ENCODE measurements around the gene CSH1. TPM values are rescaled to one million over a fixed set of nuclear protein-coding genes. Genes with fewer than 3 reads are reported as not detected.
"Not testable (repeated sequence)": the region's sequence is repeated elsewhere in the genome, so short reads cannot be mapped to it uniquely, and the experiment has no call there.

Gene CSH1
- total RNA-seq, 1 experiment from 2014 or later: not detected

DNA sequence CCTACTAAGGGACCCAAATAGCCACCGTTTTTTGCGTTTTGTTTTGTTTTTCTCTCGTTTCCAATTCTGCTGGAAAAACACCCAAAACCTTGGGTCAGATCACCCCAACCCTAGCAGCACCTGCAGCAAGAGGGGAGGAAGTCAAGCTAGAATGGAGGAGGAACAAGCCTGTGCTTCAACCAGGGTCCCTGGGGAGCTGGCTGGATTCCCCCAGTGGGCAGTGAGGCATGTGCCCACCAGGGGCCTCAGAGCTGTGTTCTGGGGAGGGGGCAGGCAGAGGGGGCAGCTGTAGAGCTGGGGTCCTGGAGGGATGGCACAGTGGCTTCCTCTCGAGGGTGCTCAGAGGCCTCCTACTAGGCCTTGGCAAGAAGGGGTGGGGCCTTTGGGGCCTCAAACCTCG lies 29.2 kb upstream of the CSH1 start:
- Histone ChIP-seq H3K18ac (ENCODE audit: insufficient read length, low read depth, low read length) (no peak overlapping the region), H3K23me2 (ENCODE audit: insufficient read length, low read depth, low read length, poor library complexity, severe bottlenecking) (no peaks in the 10 kb centered on the region), H3K23ac (ENCODE audit: insufficient read length, low read depth, low read length) (no peak overlapping the region), H2BK5ac (ENCODE audit: insufficient read length, low read length) (no peak overlapping the region), H3T11ph (ENCODE audit: low read length) (no peak overlapping the region), H2BK20ac (ENCODE audit: low read depth, low read length, poor library complexity, severe bottlenecking) (no peak overlapping the region), H3K4me2 (ENCODE audit: insufficient read depth, insufficient read length, low read length) (no peak overlapping the region), H3K4me1 (ENCODE audit: insufficient read depth, low read length) (no peaks in the 10 kb centered on the region), H4K5ac (ENCODE audit: insufficient read length, low read depth, low read length) (no peak overlapping the region), H4K8ac (replicated peaks; ENCODE audit: insufficient read length, low read depth, low read length) (no peak overlapping the region), H2BK120ac (ENCODE audit: low read depth, low read length, poor library complexity, severe bottlenecking) (no peak overlapping the region), H2BK15ac (ENCODE audit: low read depth, low read length) (no peak overlapping the region), H4K20me1 (ENCODE audit: control insufficient read depth, insufficient read depth, insufficient read length) (no peaks in the 10 kb centered on the region), H2AFZ (ENCODE audit: low read length) (no peak overlapping the region), H4K91ac (ENCODE audit: insufficient read length, low read depth, low read length) (no peak overlapping the region), H3K79me1 (ENCODE audit: insufficient read depth, low read depth, low read length, poor library complexity, severe bottlenecking) (no peaks in the 10 kb centered on the region), H3K27me3 (ENCODE audit: insufficient read depth, low read length) (no peaks in the 10 kb centered on the region), H3K27ac (ENCODE audit: insufficient read length, low read depth, low read length) (no peak overlapping the region), H3K14ac (ENCODE audit: insufficient read depth, low read length) (no peak overlapping the region), H3K79me2 (ENCODE audit: insufficient read depth, low read length) (no peaks in the 10 kb centered on the region), H3K56ac (ENCODE audit: insufficient read length, low read depth, low read length) (no peak overlapping the region), H3K9ac (ENCODE audit: extremely low read depth, insufficient read length, low read length) (no peak overlapping the region), H3K9me3 (ENCODE audit: control insufficient read depth, low read depth, low read length) (no peaks in the 10 kb centered on the region), H2BK12ac (ENCODE audit: insufficient read length, low read depth, low read length) (no peak overlapping the region), H2AK5ac (ENCODE audit: insufficient read length, low read length) (no peak overlapping the region), H3K4ac (ENCODE audit: low read depth, low read length) (no peak overlapping the region)
- H3K36me3 Mint-ChIP-seq (ENCODE audit: insufficient read depth in 1 of 3, low read depth in 3 of 3): no peaks in the 10 kb centered on the region
- H3K9me3 Mint-ChIP-seq: no peaks in the 10 kb centered on the region
- WGBS (ENCODE audit: extremely low coverage, insufficient read length, low lambda C conversion rate): no CpG with 5 or more reads among the region's 5 CpGs
- no peak for DNase-seq
- peaks cover 1 to 2% of the 10 kb centered on the region in 2 experiments for H3K4me1 Mint-ChIP-seq
- no peak overlapping the region; a peak in 1 of 7 replicates for H3K27ac Mint-ChIP-seq
- TF ChIP-seq, protein P1, sequence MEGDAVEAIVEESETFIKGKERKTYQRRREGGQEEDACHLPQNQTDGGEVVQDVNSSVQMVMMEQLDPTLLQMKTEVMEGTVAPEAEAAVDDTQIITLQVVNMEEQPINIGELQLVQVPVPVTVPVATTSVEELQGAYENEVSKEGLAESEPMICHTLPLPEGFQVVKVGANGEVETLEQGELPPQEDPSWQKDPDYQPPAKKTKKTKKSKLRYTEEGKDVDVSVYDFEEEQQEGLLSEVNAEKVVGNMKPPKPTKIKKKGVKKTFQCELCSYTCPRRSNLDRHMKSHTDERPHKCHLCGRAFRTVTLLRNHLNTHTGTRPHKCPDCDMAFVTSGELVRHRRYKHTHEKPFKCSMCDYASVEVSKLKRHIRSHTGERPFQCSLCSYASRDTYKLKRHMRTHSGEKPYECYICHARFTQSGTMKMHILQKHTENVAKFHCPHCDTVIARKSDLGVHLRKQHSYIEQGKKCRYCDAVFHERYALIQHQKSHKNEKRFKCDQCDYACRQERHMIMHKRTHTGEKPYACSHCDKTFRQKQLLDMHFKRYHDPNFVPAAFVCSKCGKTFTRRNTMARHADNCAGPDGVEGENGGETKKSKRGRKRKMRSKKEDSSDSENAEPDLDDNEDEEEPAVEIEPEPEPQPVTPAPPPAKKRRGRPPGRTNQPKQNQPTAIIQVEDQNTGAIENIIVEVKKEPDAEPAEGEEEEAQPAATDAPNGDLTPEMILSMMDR (conservative IDR thresholded peaks at IDR 0.05): no peak
- H3K4me3 Mint-ChIP-seq: no peak overlapping the region
- no peaks in the 10 kb centered on the region; the same call in 1 of the 2 replicates for H3K27me3 Mint-ChIP-seq (ENCODE audit: low read depth)

DNA sequence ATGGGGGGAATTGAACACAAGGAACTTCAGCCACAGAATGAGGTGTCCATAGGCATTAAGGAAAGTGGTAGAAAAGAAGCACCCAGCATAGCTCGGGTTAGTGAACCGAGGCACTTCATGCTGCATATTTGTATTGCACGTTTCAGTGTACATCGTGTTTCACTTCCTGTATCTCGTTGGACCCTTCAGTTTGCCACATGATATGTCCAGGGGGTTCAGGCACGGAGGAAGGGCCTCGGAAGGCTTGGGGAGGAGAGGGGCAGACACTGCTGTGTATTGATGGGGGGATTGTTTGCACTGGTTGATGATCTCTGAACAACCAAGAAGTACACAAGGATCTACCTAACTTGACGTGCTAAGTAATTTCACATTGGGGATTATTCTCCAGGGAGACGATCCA lies 26.0 kb upstream of the CSH1 start:
- not testable (repeated sequence) for H3K14ac ChIP-seq (ENCODE audit: insufficient read depth, low read length); H3K9ac ChIP-seq (ENCODE audit: extremely low read depth, insufficient read length, low read length); H2BK120ac ChIP-seq (ENCODE audit: low read depth, low read length, poor library complexity, severe bottlenecking); H3K56ac ChIP-seq (ENCODE audit: insufficient read length, low read depth, low read length); H3K27me3 Mint-ChIP-seq (ENCODE audit: low read depth); H2BK12ac ChIP-seq (ENCODE audit: insufficient read length, low read depth, low read length); H2AFZ ChIP-seq (ENCODE audit: low read length); H4K8ac ChIP-seq (replicated peaks; ENCODE audit: insufficient read length, low read depth, low read length); H3K9me3 Mint-ChIP-seq; H2AK5ac ChIP-seq (ENCODE audit: insufficient read length, low read length); H3K36me3 Mint-ChIP-seq (ENCODE audit: insufficient read depth in 1 of 3, low read depth in 3 of 3); H3K18ac ChIP-seq (ENCODE audit: insufficient read length, low read depth, low read length); H2BK15ac ChIP-seq (ENCODE audit: low read depth, low read length); H3K79me1 ChIP-seq (ENCODE audit: insufficient read depth, low read depth, low read length, poor library complexity, severe bottlenecking); H3K27ac ChIP-seq (ENCODE audit: insufficient read length, low read depth, low read length); H3K27ac Mint-ChIP-seq; H3K79me2 ChIP-seq (ENCODE audit: insufficient read depth, low read length); H3K9me3 ChIP-seq (ENCODE audit: control insufficient read depth, low read depth, low read length); H3T11ph ChIP-seq (ENCODE audit: low read length); H3K27me3 ChIP-seq (ENCODE audit: insufficient read depth, low read length); H4K5ac ChIP-seq (ENCODE audit: insufficient read length, low read depth, low read length); H3K23ac ChIP-seq (ENCODE audit: insufficient read length, low read depth, low read length); H4K20me1 ChIP-seq (ENCODE audit: control insufficient read depth, insufficient read depth, insufficient read length); H3K4ac ChIP-seq (ENCODE audit: low read depth, low read length); H3K23me2 ChIP-seq (ENCODE audit: insufficient read length, low read depth, low read length, poor library complexity, severe bottlenecking); H2BK20ac ChIP-seq (ENCODE audit: low read depth, low read length, poor library complexity, severe bottlenecking); H4K91ac ChIP-seq (ENCODE audit: insufficient read length, low read depth, low read length); DNase-seq; H3K4me1 ChIP-seq (ENCODE audit: insufficient read depth, low read length); H3K4me3 Mint-ChIP-seq; H3K4me2 ChIP-seq (ENCODE audit: insufficient read depth, insufficient read length, low read length); H2BK5ac ChIP-seq (ENCODE audit: insufficient read length, low read length)
- WGBS (ENCODE audit: extremely low coverage, insufficient read length, low lambda C conversion rate): no CpG with 5 or more reads among the region's 9 CpGs
- peaks cover 17 to 21% of the 10 kb centered on the region in 2 experiments for H3K4me1 Mint-ChIP-seq
